Heart right ventricle (tissue), 16 donors: ENCODE results near the gene CES5A. TPM values are rescaled to one million over a fixed set of nuclear protein-coding genes. Genes with fewer than 3 reads are reported as not detected.

Source experiments
- ATAC-seq, 8 donors: fragments of 200-7000 bp; cut with Tn5 transposase; one replicate each; pipeline ENCODE4 v1.9.1; 2020; ENCODE audit warnings: mild to moderate bottlenecking in 8 of 8, moderate library complexity in 8 of 8, moderate number of reproducible peaks in 1 of 8
- DNase-seq, 2 donors: peaks; one replicate each; pipeline ENCODE4 v3.0.0-alpha.2; 2020
- H3K27ac ChIP-seq, 10 donors: fragments of 200-600 bp; sonication (generic) in 2 of 10; one replicate each; pipeline versions ENCODE4 v1.5.0 to v1.8.0; 2020 to 2022; ENCODE audit warnings: mild to moderate bottlenecking in 3 of 10
- H3K27me3 ChIP-seq, 7 donors: fragments of 200-600 bp; one replicate each; pipeline ENCODE4 v1.8.0; 2021 to 2022; ENCODE audit warnings: mild to moderate bottlenecking in 2 of 7
- H3K36me3 ChIP-seq, 9 donors: fragments of 200-600 bp; sonication (generic) in 1 of 9; one replicate each; pipeline versions ENCODE4 v1.5.0 to v1.8.0; 2020 to 2022; ENCODE audit warnings: mild to moderate bottlenecking in 2 of 9
- H3K4me1 ChIP-seq, 9 donors: fragments of 200-600 bp; sonication (generic) in 1 of 9; one replicate each; pipeline versions ENCODE4 v1.5.0 to v1.8.0; 2020 to 2022; ENCODE audit warnings: mild to moderate bottlenecking in 4 of 9
- H3K4me3 ChIP-seq, 10 donors: fragments of 200-600 bp; sonication (generic) in 2 of 10; one replicate each; pipeline versions ENCODE4 v1.5.0 to v1.8.0; 2020 to 2022; ENCODE audit warnings: mild to moderate bottlenecking in 7 of 10, moderate library complexity in 2 of 10
- H3K9me3 ChIP-seq, 11 donors: fragments of 200-600 bp in 10 of 11; sonication (generic) in 2 of 11; one replicate each; pipeline versions ENCODE4 v1.5.0 to v1.8.0; 2013 to 2022; ENCODE audit warnings: mild to moderate bottlenecking in 2 of 11, control low read depth in 1 of 11, moderate library complexity in 1 of 11
- WGBS, 2 donors: extraction: QIAGEN DNeasy Blood & Tissue Kit; methylation state at CpG; one replicate each; pipeline ENCODE4 v1.1.7; 2013; ENCODE audit warnings: inconsistent platforms in 1 of 2; 5-methylcytosine and 5-hydroxymethylcytosine counted together
- intact Hi-C, 10 donors: fragments of 100-400 bp; cut with DNase I; formaldehyde crosslinking; loops; one replicate each; pipeline versions ENCODE4 v1.11.1 to v1.14.2; 2022
- polyA plus RNA-seq, 2 donors: library from polyadenylated mRNA; stranded (reverse); fragments of 200-250 nt; gene quantifications; one replicate each; pipeline ENCODE4 v1.2.3, GENCODE V29; 2013
- total RNA-seq, 10 donors: library from RNA; stranded (reverse); fragmentation: NEBNext Ultra II Directional in 3 of 10; extraction: Animal tissue kit (Norgen Biotek cat#: 25700) in 3 of 10; gene quantifications; one replicate each; pipeline versions ENCODE4 v1.2.1 to v1.2.4, GENCODE V29; 2021 to 2023
- TF ChIP-seq, protein P1 (sequence below), 9 donors: fragments of 200-600 bp; sonication (generic) in 2 of 9; IDR thresholded peaks; one replicate each; pipeline versions ENCODE4 v1.5.0 to v1.8.0; 2021 to 2022; ENCODE audit warnings: antibody characterized with exemption in 9 of 9, mild to moderate bottlenecking in 5 of 9, moderate library complexity in 1 of 9
- donor health status: Arrhythmogenic right ventricular cardiomyopathy.
- donor health status: ischemic (EF 13 %, LVEDD 7.1; RV severe dilation, severe dysfunction).
- donor health status: healthy with polysubstance abuse.
- donor health status: DM: no; HTN: yes; CAD: no.
- donor health status: DM: no; HTN: no; CAD: no.
- donor health status: ischemic (EF 25% LVEDD 6.9; RV normal size, moderate dysfunction).
- donor health status: ischemic (EF 25% LVEDD 5.7; RV mildly dilated, moderate dysfunction).
- donor health status: healthy.
- donor health status: DM: yes; HTN: yes; CAD: no.
- donor health status: Ischemic cardiomyopathy.
- donor health status: ischemic (EF 35%, LVEDD 5.7; RV mildly dilated, moderate dysfunction).
- donor health status: nonischemic (EF 11% LVEDD 7.7; RV severe dilation, severe dysfunction).
- donor health status: DM: yes; HTN: yes; CAD: no.
- donor health status: PGD.
- donor health status: ischemic (EF 29% LVEDD 5.4; RV normal size, mild dysfunction).
- donor health status: nonischemic (EF 23%, LVEDD 6.1; RV moderate dilation, normal function).

The CES5A gene
- total and polyA plus RNA-seq, 12 donors: 0.06 to 0.57 TPM; not detected in 10

DNA sequence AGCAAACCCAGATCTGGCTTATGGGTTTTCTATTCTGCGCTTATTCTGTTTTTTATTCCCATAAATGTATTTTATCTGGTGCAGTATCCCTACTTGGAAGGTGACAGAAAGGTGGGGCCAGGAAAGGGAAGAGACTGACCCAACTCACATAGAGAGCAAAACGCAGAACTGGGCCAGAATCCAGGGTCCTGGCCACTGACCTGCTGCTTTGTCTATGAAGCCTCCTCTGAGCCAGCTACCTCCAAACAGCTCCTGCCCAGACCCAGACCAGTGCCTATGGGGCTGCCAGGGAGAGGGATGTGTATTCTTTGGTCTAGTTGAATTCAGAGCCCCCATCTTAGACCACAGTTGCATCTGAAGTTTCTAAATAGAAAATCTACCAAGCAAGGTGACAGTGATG, 36.4 kb upstream of the CES5A start:
- Histone ChIP-seq H3K36me3 (no peaks in the 10 kb centered on the region), H3K4me1 (peaks cover 0 to 33% (median 8%) of the 10 kb centered on the region in 9 donors), H3K27me3 (no peaks in the 10 kb centered on the region), H3K4me3 (no peak overlapping the region), H3K9me3 (peaks cover 0 to 10% (median 0%) of the 10 kb centered on the region in 11 donors), H3K27ac (peak overlapping the region in 5 of 10 donors; percentile 39 to 92 (median 88))
- DNase-seq (no peak), ATAC-seq (peak in 1 of 8 donors; percentile 14)
- TF ChIP-seq, protein P1, sequence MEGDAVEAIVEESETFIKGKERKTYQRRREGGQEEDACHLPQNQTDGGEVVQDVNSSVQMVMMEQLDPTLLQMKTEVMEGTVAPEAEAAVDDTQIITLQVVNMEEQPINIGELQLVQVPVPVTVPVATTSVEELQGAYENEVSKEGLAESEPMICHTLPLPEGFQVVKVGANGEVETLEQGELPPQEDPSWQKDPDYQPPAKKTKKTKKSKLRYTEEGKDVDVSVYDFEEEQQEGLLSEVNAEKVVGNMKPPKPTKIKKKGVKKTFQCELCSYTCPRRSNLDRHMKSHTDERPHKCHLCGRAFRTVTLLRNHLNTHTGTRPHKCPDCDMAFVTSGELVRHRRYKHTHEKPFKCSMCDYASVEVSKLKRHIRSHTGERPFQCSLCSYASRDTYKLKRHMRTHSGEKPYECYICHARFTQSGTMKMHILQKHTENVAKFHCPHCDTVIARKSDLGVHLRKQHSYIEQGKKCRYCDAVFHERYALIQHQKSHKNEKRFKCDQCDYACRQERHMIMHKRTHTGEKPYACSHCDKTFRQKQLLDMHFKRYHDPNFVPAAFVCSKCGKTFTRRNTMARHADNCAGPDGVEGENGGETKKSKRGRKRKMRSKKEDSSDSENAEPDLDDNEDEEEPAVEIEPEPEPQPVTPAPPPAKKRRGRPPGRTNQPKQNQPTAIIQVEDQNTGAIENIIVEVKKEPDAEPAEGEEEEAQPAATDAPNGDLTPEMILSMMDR (IDR thresholded peaks at IDR 0.05): no peak
- intact Hi-C loops: no loop called here
- 70 to 74% methylated on average over 2 of the region's 2 CpGs for WGBS, 2 donors

DNA sequence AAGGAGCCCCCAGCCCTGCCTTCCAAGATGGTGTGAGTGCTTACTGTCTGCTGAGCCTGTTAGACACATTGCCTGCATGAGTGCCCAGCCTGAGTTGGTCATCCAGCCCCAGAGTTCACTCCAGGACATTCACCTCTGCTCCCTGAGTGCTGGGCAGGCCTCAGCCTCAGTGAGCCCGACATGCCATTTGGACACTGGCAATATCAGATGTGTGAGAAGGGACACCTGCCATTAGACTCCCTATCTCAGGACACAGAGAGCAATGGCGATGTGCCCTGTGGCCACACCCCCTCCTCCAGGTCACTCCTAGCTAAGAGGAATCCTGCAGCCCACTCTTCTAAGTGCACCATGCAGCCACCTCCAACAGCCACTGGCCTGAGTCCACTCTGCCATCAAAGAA, 34.7 kb upstream of the CES5A start:
- no peaks in the 10 kb centered on the region for H3K27me3 ChIP-seq
- no peak overlapping the region for H3K4me3 ChIP-seq
- ATAC-seq (no peak), DNase-seq (no peak)
- H3K27ac ChIP-seq: no peak overlapping the region
- no peaks in the 10 kb centered on the region for H3K36me3 ChIP-seq
- peaks cover 0 to 10% (median 0%) of the 10 kb centered on the region in 11 donors for H3K9me3 ChIP-seq
- intact Hi-C loops: no loop called here
- peaks cover 0 to 33% (median 8%) of the 10 kb centered on the region in 9 donors for H3K4me1 ChIP-seq
- TF ChIP-seq, protein P1 (IDR thresholded peaks at IDR 0.05): no peak
- 79 to 90% methylated on average over 2 of the region's 2 CpGs for WGBS, 2 donors

DNA sequence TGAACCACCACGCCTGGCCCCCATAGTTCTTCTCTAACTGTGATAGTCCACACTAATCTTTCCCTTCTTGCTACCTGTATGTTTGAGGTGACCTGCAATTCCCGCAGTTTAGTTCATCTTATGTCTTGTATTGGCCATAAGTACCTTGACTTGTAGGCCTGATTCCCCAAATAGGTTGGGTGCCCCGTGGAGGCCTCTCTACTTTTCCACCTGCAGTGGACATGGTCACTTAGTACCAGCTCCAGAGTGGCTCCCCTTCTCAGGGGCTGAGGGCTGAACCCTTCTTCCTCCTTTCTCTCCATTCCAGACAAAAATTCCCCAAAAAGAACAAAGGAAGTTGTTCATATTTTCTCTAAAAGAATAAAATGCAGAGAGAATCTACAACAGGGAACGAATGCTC, 33.5 kb upstream of the CES5A start:
- 82 to 92% methylated on average over 4 of the region's 4 CpGs for WGBS, 2 donors
- no peaks in the 10 kb centered on the region for H3K36me3 ChIP-seq
- ATAC-seq (no peak), DNase-seq (no peak)
- H3K4me3 ChIP-seq: no peak overlapping the region
- no peaks in the 10 kb centered on the region for H3K27me3 ChIP-seq
- peaks cover 0 to 22% (median 5%) of the 10 kb centered on the region in 11 donors for H3K9me3 ChIP-seq
- H3K27ac ChIP-seq: no peak overlapping the region
- peaks cover 0 to 21% (median 8%) of the 10 kb centered on the region in 9 donors for H3K4me1 ChIP-seq
- TF ChIP-seq, protein P1 (IDR thresholded peaks at IDR 0.05): no peak
- intact Hi-C loops: no loop called here

DNA sequence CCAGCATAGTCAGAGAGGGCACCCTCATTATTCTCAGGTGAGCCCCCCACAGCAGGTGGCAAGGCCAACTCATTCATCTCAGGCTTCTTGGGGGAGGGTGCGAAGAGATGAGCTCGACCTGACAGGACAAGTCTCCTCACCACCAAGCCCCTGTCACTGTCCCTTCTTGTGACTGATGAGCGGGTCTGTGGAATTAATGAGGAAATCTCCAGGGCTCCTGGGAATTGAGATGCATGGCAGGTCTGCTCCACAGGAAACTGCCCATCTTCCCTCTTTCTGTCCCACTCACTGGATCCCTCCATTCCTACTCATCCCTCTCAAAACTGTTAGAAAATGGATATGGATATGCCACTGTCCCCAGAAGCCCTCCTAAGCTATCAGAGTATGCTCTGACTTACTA, 32.5 kb upstream of the CES5A start:
- Histone ChIP-seq H3K27ac (no peak overlapping the region), H3K4me1 (peaks cover 0 to 12% (median 2%) of the 10 kb centered on the region in 9 donors), H3K9me3 (peaks cover 0 to 24% (median 8%) of the 10 kb centered on the region in 11 donors), H3K36me3 (no peaks in the 10 kb centered on the region), H3K27me3 (no peaks in the 10 kb centered on the region), H3K4me3 (no peak overlapping the region)
- no peak for ATAC-seq
- no peak for DNase-seq
- 80 to 84% methylated on average over 3 of the region's 3 CpGs for WGBS, 2 donors
- TF ChIP-seq, protein P1 (IDR thresholded peaks at IDR 0.05): no peak
- intact Hi-C loops: no loop called here
